GM23338 (cell line): ENCODE data around the gene DNAAF5.

Experiments used
- CREB1 ChIP-seq: fragments of 250-450 bp; sonication (Bioruptor Pico); IDR thresholded peaks from 2 replicates; pipeline ENCODE4 v1.5.0; 2020; ENCODE audit warnings: low read depth, mild to moderate bottlenecking, moderate library complexity
- EZH2 ChIP-seq: fragments of 200-600 bp; sonication (generic); IDR thresholded peaks from one replicate; pipeline ENCODE4 v1.8.0; 2017; ENCODE audit warnings: antibody characterized with exemption, mild to moderate bottlenecking, low read depth; ENCODE audit not compliant: unreplicated experiment
- EZH2phosphoT487 ChIP-seq: fragments of 200-600 bp; sonication (generic); IDR thresholded peaks from one replicate; pipeline ENCODE4 v1.8.1; 2018; ENCODE audit warnings: antibody characterized with exemption; ENCODE audit not compliant: unreplicated experiment
- POLR2AphosphoS5 ChIP-seq: IDR thresholded peaks from 2 replicates; pipeline ENCODE4 v1.6.1; 2016; ENCODE audit warnings: antibody characterized with exemption, low read depth
- ZNF114 ChIP-seq: fragments of 250-450 bp; sonication (Bioruptor Pico); IDR thresholded peaks from 2 replicates; pipeline ENCODE4 v1.5.0; 2020; ENCODE audit warnings: mild to moderate bottlenecking, moderate library complexity
- TF ChIP-seq, protein P1 (sequence below), 2 experiments: fragments of 200-600 bp in 1 of 2; sonication (generic) in 1 of 2; conservative IDR thresholded peaks; 2 replicates each; pipeline versions ENCODE4 v1.5.1 to v1.6.1; 2016 to 2017; ENCODE audit warnings: antibody characterized with exemption in 2 of 2, low read depth in 2 of 2, mild to moderate bottlenecking in 2 of 2, moderate library complexity in 1 of 2
- TF ChIP-seq, protein P2 (sequence below): IDR thresholded peaks from one replicate; pipeline ENCODE4 v1.6.1; 2018; ENCODE audit warnings: antibody characterized with exemption; ENCODE audit not compliant: unreplicated experiment

DNA sequence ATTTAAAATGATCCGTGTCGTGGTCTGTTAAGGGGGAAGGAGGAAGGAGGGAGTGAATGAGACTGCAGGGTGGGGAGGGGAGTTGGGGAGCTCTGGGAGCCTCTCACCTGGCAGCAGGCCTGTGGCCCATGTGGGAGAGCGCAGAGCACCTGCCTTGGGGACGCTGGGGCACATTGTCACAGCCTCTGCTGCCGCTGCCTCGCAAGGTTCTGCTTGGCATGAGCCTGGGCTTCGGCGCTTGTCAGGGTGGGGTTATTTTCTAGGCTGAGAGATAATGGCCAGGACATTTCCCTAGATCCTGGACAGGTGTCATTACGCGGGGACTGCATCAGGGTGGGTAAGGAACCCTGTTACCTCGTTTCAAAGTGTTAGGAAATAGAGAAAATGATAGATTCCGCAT is 103.6 kb downstream of the DNAAF5 start:
- TF ChIP-seq, protein P1, sequence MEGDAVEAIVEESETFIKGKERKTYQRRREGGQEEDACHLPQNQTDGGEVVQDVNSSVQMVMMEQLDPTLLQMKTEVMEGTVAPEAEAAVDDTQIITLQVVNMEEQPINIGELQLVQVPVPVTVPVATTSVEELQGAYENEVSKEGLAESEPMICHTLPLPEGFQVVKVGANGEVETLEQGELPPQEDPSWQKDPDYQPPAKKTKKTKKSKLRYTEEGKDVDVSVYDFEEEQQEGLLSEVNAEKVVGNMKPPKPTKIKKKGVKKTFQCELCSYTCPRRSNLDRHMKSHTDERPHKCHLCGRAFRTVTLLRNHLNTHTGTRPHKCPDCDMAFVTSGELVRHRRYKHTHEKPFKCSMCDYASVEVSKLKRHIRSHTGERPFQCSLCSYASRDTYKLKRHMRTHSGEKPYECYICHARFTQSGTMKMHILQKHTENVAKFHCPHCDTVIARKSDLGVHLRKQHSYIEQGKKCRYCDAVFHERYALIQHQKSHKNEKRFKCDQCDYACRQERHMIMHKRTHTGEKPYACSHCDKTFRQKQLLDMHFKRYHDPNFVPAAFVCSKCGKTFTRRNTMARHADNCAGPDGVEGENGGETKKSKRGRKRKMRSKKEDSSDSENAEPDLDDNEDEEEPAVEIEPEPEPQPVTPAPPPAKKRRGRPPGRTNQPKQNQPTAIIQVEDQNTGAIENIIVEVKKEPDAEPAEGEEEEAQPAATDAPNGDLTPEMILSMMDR (conservative IDR thresholded peaks at IDR 0.05; ENCODE audit: low read depth in 2 of 2): no peak
- TF ChIP-seq, protein P2, sequence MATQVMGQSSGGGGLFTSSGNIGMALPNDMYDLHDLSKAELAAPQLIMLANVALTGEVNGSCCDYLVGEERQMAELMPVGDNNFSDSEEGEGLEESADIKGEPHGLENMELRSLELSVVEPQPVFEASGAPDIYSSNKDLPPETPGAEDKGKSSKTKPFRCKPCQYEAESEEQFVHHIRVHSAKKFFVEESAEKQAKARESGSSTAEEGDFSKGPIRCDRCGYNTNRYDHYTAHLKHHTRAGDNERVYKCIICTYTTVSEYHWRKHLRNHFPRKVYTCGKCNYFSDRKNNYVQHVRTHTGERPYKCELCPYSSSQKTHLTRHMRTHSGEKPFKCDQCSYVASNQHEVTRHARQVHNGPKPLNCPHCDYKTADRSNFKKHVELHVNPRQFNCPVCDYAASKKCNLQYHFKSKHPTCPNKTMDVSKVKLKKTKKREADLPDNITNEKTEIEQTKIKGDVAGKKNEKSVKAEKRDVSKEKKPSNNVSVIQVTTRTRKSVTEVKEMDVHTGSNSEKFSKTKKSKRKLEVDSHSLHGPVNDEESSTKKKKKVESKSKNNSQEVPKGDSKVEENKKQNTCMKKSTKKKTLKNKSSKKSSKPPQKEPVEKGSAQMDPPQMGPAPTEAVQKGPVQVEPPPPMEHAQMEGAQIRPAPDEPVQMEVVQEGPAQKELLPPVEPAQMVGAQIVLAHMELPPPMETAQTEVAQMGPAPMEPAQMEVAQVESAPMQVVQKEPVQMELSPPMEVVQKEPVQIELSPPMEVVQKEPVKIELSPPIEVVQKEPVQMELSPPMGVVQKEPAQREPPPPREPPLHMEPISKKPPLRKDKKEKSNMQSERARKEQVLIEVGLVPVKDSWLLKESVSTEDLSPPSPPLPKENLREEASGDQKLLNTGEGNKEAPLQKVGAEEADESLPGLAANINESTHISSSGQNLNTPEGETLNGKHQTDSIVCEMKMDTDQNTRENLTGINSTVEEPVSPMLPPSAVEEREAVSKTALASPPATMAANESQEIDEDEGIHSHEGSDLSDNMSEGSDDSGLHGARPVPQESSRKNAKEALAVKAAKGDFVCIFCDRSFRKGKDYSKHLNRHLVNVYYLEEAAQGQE: no peak
- TF ChIP-seq EZH2: no peak
- no peak for TF ChIP-seq POLR2AphosphoS5
- no peak for TF ChIP-seq CREB1 (CRISPR knock-in tag)
- no peak for TF ChIP-seq EZH2phosphoT487
- TF ChIP-seq ZNF114 (CRISPR knock-in tag): no peak
